T-helper 2 cell (primary cell): ENCODE results near the gene RPL10.

Source experiments
- DNase-seq, 5 experiments: peaks; one replicate each; pipeline versions ENCODE4 v3.0.0 to v3.0.0-alpha.2; 2012 to 2022
- total RNA-seq, 2 donors: gene quantifications; one replicate each; lab custom pipeline; 2026; lab: John Stamatoyannopoulos, UW

Gene RPL10
- 1,890 to 2,142 reads per million in 2 donors for total RNA-seq

DNA sequence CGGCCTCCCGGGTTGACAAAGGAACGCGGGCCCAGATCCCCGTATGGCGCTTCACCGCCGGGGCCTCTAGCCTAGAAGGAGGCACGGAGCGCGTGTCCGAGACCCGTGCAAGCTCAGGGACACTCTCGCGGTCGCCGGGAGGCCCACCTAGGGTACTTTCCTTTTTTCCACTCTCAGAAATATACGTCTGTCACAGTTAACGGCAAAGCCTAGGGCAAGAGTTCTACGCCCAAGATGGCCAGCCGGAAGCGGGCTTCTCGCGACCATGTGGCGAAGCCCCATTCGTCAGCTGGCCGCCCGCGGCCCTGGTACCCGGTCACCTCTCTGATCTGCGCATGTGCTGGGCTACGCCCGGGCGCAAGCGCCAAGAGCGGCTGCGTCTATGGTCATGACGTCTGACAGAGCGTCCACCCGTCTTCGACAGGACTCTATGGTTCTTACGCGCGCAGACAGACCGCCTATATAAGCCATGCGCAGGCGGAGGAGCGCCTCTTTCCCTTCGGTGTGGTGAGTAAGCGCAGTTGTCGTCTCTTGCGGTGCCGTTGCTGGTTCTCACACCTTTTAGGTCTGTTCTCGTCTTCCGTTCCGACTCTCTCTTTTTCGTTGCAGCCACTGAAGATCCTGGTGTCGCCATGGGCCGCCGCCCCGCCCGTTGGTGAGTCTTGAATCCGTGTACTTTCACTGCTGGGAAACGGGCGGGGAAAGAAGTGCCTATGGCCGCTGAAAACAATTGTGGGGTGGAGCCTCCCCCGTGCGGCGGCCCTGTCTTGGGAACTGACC lies at the start of gene RPL10:
Gene RPL10, plus strand, starts transcription at position 490 of the 780 bp plus-strand sequence. Its CDS starts 143 bp downstream, at position 633.
- DNase-seq: peak; percentile 63 to 97 (median 82)

- DNase-seq: no peak
Measured at GRCh38 chrX:154348646-154349358, 49.4 kb upstream of the RPL10 start.

GRCh38 chrX:154349359-154349935 lies 48.7 kb upstream of the RPL10 start:
- no peak for DNase-seq

DNA sequence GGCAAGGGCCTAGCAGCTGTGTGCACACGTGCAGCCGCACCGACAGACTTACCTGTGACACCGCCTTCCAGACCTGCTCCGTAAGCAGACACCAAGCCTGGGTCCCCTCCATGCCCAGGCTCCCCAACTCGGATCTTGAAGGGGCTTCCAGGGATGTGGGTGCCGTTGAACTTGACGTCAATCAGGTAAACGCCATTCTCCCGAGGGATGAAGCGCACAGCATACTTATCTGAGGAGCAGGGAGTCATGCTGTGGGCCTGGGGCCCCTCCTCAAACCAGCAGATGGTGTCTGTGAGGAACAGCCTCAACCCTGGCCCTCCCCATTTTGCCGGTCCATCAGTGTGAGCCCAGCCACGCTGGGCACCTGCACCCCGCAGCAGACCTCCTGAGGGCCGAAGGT lies 48.2 kb upstream of the RPL10 start:
- no peak for DNase-seq

DNA sequence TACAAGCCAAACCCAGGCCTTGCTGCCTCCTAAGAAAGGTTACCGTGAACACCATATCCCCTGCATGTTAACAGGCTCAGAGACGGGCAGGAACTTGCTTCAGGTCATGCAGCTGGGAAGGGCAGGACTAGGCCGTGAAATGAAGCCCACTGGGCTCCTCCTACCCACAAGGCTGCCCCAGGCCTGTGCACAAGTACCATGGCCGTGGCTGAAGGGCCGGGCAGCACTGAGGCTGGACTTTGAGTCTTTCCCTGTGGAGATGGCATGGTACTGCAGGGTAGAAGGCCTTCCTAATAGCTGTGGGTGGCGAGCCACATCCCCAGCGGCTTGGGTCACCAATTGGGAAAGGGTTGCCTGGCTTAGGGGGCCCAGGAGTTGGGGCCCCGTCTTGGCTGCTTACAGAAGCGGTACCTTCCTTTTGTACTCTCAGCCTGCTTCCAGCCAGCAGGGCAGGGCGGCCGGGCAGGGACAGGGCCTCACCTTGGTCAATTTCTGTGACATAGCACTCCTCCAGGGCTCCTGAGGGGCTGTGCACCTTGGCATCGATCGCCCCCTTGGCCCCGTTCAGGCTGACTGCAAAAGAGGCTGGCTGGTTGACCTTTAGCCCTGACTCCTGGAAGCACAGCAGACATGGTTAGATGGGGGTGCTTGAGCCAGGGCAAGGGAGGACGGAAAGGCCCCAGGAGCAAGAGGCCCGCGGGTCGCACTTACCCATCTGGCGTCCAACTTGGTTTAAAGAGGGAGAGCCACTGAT lies 47.6 kb upstream of the RPL10 start:
- DNase-seq: no peak

DNA sequence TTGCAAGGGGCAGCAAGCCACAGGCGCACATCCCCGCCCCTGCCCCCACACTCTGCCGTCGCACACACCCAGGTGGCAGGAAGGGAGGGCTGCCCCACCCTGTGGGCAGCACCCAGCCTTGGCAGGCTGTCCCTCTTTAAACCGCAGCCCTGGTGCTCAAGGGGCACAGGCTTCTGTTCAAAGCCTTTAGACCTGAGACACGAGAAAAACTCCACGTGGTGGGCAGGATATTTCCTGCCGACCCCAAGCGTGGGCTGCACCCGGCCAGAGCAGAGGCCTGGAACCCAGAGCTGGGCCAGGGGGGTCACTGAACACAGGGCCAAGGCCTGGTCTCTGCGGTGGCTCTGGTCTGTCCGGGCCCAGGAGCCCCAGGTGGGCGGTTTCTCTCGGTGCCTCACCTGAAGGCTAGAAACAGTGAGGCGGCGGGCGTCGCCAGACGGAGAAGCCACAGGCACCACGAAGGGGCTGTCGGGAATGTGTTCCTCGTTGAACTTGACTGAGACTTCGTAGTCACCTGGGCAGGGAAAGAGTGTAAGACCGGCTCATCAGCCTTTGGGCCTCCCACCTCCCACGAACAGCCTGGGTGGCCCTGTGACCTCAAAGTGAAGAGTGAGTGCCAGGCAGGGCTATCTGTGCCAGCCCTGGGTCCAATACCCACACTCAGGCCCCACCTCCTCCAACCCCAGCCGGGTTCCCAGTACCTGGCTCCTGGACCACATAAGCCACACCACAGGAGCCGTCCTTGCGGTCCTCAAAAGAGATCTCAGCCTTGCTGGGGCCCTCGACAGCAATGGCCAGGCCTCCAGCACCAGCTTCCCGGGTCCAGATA lies 46.8 kb upstream of the RPL10 start:
- DNase-seq: peak in 3 of 5 experiments; percentile 43 to 84 (median 81)

DNA sequence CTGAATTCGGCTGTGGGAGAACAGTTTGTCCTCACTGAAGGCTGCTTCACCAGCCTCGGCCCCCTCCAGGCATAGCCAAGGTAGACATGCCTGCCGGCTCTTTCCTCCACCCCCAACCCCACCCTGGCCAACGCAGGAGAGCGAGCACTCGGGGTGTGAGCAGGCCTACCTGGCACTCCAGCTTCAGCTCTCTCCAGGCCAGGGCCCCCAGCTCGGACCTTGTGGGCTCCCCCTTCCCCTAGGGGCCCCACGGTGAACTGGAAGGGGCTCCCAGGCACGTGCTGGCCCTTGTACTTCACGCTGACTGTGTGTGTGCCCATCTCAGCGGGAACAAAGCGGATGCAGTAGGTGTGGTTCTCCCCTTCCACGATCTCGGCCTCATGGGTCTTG lies 46.2 kb upstream of the RPL10 start:
- DNase-seq: peak in 1 of 5 experiments; percentile 27

DNA sequence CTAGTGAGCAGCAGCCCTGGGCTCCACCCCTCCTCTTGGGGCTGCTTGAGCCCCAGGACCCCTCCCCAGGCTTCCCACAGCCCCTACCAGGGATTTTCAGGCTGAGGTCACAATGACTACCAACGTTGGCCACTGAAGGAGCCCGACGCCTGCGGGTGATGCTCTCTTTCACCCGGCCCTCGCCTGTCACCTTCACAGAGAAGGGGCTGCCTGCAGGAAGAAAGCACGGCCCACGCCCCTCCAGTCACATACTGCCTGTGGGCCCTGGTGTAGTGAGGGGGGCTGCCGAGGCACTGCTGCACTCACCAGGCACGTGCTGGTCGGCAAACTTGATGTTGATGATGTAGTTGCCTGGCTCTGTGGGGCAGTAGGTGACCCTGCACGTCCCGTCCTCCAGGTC lies 45.7 kb upstream of the RPL10 start:
- no peak for DNase-seq

- no peak for DNase-seq
Measured at GRCh38 chrX:154353172-154353843, 44.9 kb upstream of the RPL10 start.

- no peak for DNase-seq
Measured at GRCh38 chrX:154354013-154354412, 44.2 kb upstream of the RPL10 start.

GRCh38 chrX:154354516-154354915 lies 43.7 kb upstream of the RPL10 start:
- no peak for DNase-seq

- no peak for DNase-seq
Measured at GRCh38 chrX:154355094-154355775, 42.9 kb upstream of the RPL10 start.

GRCh38 chrX:154355776-154356140 lies 42.4 kb upstream of the RPL10 start:
- DNase-seq: no peak

DNA sequence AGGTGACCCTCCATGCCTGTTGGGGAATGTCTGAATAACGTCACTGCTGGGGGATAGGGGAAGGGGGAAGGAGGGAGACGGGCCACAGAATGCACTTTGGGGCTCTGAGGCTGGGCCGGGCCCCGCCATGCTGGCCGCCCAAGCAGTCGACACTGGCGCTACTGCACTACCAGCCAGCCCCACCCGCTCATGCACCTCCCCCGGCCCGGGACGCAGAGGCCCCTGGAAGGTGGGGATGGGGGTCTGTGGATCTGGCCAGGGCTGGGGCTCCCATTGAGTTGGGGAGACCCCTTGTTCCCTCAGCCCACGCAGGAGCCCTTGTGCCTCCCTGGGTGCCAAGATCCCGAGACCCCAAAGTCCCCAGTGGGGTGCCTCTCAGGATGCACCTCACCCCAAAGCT lies 41.6 kb upstream of the RPL10 start:
- no peak for DNase-seq

GRCh38 chrX:154357205-154357604 lies 41.0 kb upstream of the RPL10 start:
- DNase-seq: no peak

DNA sequence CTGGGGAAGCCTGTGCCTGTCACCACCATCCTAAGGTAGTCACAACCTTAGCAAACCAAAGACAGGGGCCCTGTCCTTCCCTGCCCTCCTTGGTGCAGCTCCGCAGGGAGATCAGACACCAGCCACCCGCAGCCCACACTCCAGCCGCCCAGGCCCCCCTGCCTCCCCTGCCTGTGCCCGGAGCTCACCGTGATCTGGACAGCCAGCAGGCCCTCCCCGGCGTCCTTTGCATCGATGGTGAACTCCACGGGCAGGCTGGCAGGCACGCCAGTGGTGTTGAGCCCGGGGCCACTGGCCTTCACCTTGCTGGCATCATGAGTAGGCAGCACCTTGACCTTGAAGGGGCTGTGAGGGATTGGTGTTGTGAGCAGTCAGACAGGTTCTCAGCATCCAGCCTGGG lies 40.2 kb upstream of the RPL10 start:
- DNase-seq: no peak

- no peak for DNase-seq
Measured at GRCh38 chrX:154358829-154359228, 39.3 kb upstream of the RPL10 start.

- no peak for DNase-seq
Measured at GRCh38 chrX:154359362-154360154, 38.6 kb upstream of the RPL10 start.

DNA sequence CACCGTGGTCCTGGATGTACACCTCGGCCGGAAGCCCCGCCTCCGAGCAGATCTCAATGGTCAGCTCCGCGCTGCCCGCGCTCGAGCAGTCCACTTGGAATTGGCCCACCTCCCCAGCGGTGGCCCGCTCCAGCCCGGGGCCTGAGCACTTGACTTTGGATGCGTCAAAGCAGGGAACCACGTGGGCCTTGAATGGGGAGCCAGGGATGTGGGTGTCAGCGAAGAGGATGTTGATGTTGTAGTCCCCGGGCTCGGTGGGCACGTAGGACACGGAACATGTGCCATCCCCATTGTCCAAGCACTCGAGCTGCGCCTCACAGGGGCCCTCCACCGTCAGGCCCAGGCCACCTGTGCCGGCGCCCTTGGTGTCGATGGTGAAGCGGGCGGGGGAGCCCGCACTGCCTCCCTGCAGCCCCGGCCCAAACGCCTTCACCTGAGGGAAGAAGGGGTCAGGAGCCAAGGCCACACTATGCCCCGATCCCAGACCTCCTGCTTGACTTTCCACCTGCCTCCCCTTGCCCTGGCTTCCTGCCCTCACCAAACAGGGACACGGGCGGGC lies 37.9 kb upstream of the RPL10 start:
- DNase-seq: no peak
